ENCODE results near the gene NOVA1. TPM values are rescaled to one million over a fixed set of nuclear protein-coding genes. Genes with fewer than 3 reads are reported as not detected.

The NOVA1 gene
- polyA plus RNA-seq, 3 donors, result 0.01 TPM; not detected in 2

- Histone ChIP-seq H3K4me2 (replicated peaks; ENCODE audit: extremely low read depth, low read length, poor library complexity, severe bottlenecking) (peak overlapping the region; percentile 27), H3K27ac (ENCODE audit: low read depth in 1 of 2, low read length in 2 of 2) (no peak overlapping the region), H3K9ac (ENCODE audit: insufficient read depth, low read length, poor library complexity, severe bottlenecking) (no peak overlapping the region), H4K20me1 (ENCODE audit: insufficient read depth, low read length) (no peaks in the 10 kb centered on the region), H3K27me3 (ENCODE audit: control insufficient read depth in 2 of 2, insufficient read depth in 2 of 2, low read length in 2 of 2) (peaks cover 48 to 50% of the 10 kb centered on the region in 2 donors), H3K9me3 (replicated peaks in 1 of 2; ENCODE audit: control insufficient read depth in 1 of 2, insufficient read depth in 1 of 2, low read length in 2 of 2) (peaks cover 0 to 21% of the 10 kb centered on the region in 2 donors), H3K79me2 (ENCODE audit: insufficient read depth, low read length) (no peaks in the 10 kb centered on the region), H3K36me3 (replicated peaks in 1 of 2; ENCODE audit: control insufficient read depth in 1 of 2, insufficient read depth in 2 of 2, low read length in 2 of 2) (no peaks in the 10 kb centered on the region), H3K4me1 (ENCODE audit: control insufficient read depth in 1 of 2, insufficient read depth in 2 of 2, low read length in 2 of 2) (no peaks in the 10 kb centered on the region), H3K4me3 (replicated peaks in 1 of 3; ENCODE audit: low read depth in 2 of 3, low read length in 3 of 3) (peak overlapping the region in 1 of 3 experiments; percentile 14), H2AFZ (ENCODE audit: insufficient read depth, low read depth, low read length, poor library complexity, severe bottlenecking) (no peak overlapping the region)
- Mint-ChIP-seq H3K4me3 (peak overlapping the region in 1 of 2 donors; percentile 85), H3K27ac (no peak overlapping the region), H3K27me3 (ENCODE audit: low read depth in 3 of 3) (peaks cover 41 to 53% (median 48%) of the 10 kb centered on the region in 3 donors), H3K9me3 (peaks cover 0 to 15% (median 9%) of the 10 kb centered on the region in 7 donors), H3K4me1 (peaks cover 4% of the 10 kb centered on the region), H3K36me3 (no peaks in the 10 kb centered on the region)
- 4% methylated on average over 11 of the region's 33 CpGs for WGBS (ENCODE audit: insufficient coverage)
- no peak for DNase-seq
- no peak for TF ChIP-seq CTCF (IDR thresholded peaks at IDR 0.05)
- intact Hi-C loops (cut with micrococcal nuclease), result no loop called here
Observed at GRCh38 chr14:26597071-26597588, 703 bp downstream of the NOVA1 start.

GRCh38 chr14:26596543-26597061 lies 1.2 kb downstream of the NOVA1 start:
- DNase-seq, result no peak
- no peak overlapping the region for H2AFZ ChIP-seq (ENCODE audit: insufficient read depth, low read depth, low read length, poor library complexity, severe bottlenecking)
- H3K9me3 ChIP-seq (replicated peaks in 1 of 2; ENCODE audit: control insufficient read depth in 1 of 2, insufficient read depth in 1 of 2, low read length in 2 of 2), result peaks cover 0 to 21% of the 10 kb centered on the region in 2 donors
- 4% methylated on average over 13 of the region's 21 CpGs for WGBS (ENCODE audit: insufficient coverage)
- peaks cover 4% of the 10 kb centered on the region for H3K4me1 Mint-ChIP-seq
- intact Hi-C loops (cut with micrococcal nuclease), result no loop called here
- H3K79me2 ChIP-seq (ENCODE audit: insufficient read depth, low read length), result no peaks in the 10 kb centered on the region
- H3K36me3 Mint-ChIP-seq, result no peaks in the 10 kb centered on the region
- no peaks in the 10 kb centered on the region for H3K4me1 ChIP-seq (ENCODE audit: control insufficient read depth in 1 of 2, insufficient read depth in 2 of 2, low read length in 2 of 2)
- peaks cover 48 to 50% of the 10 kb centered on the region in 2 donors for H3K27me3 ChIP-seq (ENCODE audit: control insufficient read depth in 2 of 2, insufficient read depth in 2 of 2, low read length in 2 of 2)
- H3K36me3 ChIP-seq (replicated peaks in 1 of 2; ENCODE audit: control insufficient read depth in 1 of 2, insufficient read depth in 2 of 2, low read length in 2 of 2), result no peaks in the 10 kb centered on the region
- no peak overlapping the region for H3K4me3 ChIP-seq (replicated peaks in 1 of 3; ENCODE audit: low read depth in 2 of 3, low read length in 3 of 3)
- peaks cover 41 to 53% (median 48%) of the 10 kb centered on the region in 3 donors for H3K27me3 Mint-ChIP-seq (ENCODE audit: low read depth in 3 of 3)
- no peaks in the 10 kb centered on the region for H4K20me1 ChIP-seq (ENCODE audit: insufficient read depth, low read length)
- no peak overlapping the region for H3K27ac Mint-ChIP-seq
- no peak overlapping the region for H3K27ac ChIP-seq (ENCODE audit: low read depth in 1 of 2, low read length in 2 of 2)
- no peak for TF ChIP-seq CTCF (IDR thresholded peaks at IDR 0.05)
- no peak overlapping the region for H3K9ac ChIP-seq (ENCODE audit: insufficient read depth, low read length, poor library complexity, severe bottlenecking)
- peaks cover 0 to 15% (median 9%) of the 10 kb centered on the region in 7 donors for H3K9me3 Mint-ChIP-seq
- no peak overlapping the region for H3K4me2 ChIP-seq (replicated peaks; ENCODE audit: extremely low read depth, low read length, poor library complexity, severe bottlenecking)
- peak overlapping the region in 1 of 2 donors; percentile 85 for H3K4me3 Mint-ChIP-seq

Measured in CD14-positive monocyte (primary cell).